GM21367 (cell line): ENCODE data around the gene SAPCD2.

Source experiments
- ATAC-seq: cut with Tn5 transposase; IDR thresholded peaks from one replicate; pipeline ENCODE4 v1.9.1; 2021; ENCODE audit not compliant: unreplicated experiment

The SAPCD2 gene

DNA sequence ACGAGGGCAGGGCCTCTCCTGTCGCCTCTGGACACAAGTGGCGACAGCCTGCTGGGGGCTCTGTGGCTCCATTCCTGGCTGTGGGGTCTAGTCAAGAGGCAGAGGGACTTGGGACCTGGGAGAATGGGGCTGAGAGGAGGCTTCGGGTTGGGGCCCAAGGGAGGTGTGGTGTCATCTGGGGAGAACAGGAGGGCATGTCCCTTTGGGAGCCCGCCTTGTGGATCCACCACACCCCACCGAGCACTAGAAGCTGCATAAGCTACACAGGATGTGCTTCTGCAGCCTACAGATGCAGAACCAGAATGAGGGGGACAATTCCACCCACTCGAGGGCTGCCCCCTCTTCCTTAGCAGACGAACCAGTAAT is 12.6 kb upstream of the SAPCD2 start:
- no peak for ATAC-seq

DNA sequence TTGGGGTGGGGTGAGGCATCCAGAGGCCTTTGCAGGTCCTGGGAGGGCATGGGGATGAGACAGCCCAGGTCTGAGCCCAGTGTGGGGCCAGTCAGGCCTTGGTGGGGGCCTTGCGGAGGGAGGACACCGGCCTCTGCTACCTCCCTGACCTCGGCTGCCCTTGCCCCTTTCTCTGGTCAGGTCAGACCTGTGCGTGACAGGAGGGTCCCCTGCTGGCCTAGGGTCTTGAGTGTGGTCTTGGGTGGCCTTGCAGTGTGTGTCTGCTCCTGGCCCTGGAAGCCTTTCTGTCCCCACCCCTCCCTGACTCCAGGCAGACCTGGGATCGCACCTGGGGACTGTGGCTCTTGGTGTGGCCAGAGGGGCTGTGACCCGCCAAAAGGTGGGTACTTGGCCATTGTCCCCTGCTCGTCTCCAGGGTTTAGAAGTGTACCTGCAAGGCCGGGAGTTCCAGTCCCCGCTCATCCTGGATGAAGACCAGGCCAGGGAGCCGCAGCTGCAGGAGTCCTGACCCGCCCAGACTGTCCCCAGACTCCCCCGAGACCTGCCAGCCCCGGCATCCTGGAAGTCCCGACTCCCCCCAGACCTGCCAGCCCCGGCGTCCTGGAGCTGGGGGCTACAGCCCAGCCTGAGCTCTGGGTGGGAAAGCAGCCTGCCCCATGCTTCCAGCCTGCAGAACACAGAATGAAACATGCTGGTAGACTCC is 12.0 kb upstream of the SAPCD2 start:
- ATAC-seq = no peak

DNA sequence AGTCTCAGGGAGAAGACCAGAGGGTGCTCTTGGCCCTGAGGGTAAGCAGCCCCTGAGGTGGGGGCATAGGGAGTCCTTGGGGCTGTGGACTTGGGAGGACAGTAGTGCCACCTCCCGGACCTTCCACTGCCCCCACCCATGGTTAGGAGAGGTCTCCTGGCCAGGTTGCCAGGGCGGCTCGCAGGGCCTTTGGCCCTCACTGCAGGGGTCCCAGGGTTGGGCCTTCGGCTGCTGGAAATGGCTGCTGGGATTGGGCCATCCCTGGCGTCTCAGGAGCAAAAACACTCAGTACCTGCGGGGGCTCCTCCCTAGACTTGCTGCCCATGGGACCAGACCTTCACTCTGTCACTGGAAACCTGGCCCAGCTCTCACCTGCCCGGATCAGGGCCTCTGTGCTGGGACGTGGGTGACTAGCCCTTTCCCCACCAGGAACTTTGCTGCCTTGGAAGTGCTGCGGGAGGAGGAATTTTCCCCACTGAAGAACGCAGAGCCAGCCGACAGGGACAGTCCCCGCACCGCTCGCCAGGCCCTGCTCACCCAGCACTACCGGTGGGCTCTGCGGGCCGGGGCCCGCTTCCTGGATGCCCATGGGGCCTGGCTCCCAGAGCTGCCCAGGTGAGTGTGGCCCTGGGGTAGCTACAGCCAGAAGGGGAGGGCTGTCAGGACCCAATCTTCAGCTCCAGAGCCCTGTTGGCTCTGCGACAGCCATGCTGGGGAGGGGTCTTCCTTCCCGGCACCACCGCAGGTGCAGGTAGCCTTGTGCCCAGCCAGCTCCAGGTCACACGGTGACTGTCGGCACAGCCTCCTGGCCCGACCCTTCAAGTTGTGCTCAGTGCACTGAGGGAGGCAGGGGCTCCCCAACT is 10.1 kb upstream of the SAPCD2 start:
- no peak for ATAC-seq

DNA sequence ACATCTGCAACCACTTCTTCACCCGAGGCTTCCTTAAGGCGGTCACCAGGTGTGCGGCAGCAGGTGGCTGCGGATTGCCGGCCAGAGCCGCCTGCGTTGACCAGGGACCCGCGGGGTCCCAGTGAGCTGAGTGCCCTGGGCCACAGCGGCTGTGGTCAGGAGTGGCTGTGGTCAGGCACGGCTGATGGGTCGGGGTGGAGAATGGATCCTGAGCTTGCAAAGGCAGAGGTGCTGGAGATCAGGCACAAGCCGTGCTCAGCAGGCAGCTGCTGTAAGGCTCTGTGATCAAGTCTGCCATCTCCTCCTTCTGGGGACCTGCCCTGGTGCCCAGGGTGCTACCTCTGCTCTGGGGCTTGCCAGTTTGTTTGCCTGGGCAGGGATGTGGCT is 9.0 kb upstream of the SAPCD2 start:
- no peak for ATAC-seq

DNA sequence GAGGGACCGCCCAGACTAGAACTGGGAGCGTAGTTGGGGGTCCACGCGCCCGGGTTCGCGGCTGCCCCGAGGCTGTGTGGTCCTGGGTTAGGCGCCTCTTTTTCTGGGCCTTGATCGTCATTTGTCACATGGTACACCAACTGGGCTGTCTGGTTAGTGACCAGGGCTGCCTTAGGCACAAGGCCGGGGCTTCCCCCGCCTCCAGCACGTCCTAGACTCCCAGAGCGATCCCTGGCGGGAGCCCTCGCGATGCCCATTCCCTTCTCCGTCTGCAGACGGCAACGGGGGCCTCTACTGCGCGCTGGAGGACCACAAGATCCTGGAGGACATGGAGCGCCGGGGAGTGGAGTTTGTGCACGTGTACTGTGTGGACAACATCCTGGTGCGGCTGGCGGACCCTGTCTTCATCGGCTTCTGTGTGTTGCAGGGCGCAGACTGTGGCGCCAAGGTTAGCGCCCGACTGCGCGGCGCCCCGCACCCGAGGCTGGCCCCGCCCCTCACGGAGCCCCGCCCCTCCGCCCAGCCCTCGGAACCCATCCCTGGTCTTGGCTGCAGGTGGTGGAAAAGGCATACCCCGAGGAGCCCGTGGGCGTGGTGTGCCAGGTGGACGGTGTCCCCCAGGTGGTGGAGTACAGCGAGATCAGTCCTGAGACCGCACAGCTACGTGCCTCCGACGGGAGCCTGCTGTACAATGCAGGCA is 8.5 kb upstream of the SAPCD2 start:
- no peak for ATAC-seq

DNA sequence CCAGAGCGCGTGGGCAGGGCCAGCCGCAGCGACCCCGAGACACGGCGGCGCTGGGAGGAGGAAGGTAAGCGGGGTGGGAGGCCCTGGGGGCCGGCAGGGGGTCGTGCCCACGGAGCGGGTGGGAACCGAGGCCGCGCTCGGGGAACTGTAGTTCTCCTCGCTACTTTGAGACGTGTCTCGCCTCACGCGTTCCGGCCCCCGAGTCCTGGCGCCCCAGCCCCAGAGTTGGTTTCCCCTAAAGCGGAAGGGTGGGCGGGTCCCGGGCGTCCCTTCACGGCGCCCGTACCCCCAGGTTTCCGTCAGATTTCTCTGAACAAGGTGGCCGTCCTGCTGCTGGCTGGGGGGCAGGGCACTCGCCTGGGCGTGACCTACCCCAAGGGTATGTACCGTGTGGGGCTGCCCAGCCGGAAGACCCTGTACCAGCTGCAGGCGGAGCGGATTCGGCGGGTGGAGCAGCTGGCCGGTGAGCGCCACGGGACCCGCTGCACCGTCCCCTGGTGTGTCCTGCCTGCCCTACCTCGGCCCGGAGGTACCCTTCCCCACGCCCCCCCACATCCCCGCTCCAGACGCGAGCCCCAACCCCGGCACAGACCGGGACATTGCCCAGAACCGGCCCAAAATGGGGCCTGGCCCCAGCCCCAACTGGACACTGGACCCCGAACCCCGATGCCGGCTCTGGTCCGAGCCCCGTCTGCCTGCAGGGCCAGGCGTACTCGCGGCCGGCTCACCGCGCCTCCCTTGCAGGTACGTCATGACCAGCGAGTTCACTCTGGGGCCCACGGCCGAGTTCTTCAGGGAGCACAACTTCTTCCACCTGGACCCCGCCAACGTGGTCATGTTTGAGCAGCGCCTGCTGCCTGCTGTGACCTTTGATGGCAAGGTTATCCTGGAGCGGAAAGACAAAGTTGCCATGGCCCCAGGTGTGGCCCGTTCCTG is 7.7 kb upstream of the SAPCD2 start:
- no peak for ATAC-seq

DNA sequence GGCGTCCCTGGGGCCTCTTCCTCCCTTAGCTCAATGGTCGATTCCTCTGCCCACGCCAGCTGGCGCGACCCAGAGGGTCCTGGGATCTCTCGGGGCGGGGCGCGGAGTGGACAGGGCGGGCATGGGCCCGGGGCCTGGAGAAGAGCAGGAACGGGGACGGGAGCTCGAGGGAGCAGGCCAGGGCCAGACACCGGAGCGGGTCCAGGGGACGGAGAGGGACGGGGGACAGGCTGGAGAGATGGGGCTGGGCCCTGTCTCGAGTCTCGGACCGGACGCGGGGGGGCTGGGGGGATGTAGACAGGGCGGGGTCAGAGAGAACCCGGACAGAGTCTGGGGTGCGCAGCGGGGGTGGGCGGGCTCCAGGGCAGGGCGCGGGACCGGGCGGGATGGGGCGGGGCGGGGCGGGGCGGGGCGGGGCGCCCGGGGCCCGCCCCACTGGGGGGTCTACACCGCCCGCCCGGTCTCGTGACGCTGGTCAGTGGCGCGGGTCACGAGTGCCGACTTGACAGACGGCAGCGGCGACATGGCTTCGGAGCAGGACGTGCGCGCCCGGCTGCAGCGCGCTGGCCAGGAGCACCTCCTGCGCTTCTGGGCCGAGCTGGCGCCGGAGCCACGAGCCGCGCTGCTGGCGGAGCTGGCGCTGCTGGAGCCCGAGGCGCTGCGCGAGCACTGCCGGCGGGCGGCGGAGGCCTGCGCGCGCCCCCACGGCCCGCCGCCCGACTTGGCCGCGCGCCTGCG is 6.8 kb upstream of the SAPCD2 start, which contains the start of gene UAP1L1:
Gene UAP1L1 (plus strand): TSS at position 508 of the 738 bp plus-strand sequence. CDS start 16 bp downstream, at position 524.
- no peak for ATAC-seq

DNA sequence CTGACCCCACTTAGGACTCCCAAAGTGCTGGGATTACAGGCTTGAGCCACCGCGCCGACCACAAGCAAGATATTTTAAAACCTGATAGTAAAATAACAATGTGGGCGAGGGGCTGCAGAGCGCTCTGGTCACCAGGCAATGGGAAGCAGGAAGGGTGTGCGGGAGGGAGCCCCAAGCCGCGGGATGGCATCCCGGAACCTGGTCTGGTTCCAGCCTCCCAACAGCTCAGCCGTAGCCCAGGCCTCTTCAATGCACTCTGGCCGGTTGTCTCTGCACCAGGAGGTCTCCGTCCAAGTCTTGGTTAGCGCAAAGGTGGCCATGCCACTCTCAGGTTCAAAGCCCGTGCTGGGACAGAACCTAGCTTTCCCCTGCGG is 6.3 kb upstream of the SAPCD2 start:
- ATAC-seq = no peak

DNA sequence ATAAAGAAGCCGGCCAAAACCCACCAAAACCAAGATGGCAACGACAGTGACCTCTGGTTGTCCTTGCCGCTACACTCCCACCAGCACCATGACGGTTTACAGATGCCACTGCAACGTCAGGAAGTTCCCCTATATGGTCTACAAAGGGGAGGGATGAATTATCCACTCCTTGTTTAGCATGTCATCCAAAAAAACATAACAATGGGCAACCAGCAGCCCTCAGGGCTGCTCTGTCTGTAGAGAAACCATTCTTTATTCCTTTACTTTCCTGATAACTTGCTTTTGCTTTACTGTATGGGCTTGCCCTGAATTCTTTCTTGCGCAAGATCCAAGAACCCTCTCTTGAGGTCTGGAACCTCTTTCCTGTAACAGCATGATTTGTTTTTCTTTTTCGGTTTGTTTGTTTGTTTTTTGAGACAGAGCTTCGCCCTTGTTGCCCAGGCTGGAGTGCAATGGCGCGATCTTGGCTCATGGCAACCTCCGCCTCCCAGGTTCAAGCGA is 5.0 kb upstream of the SAPCD2 start:
- ATAC-seq = no peak

DNA sequence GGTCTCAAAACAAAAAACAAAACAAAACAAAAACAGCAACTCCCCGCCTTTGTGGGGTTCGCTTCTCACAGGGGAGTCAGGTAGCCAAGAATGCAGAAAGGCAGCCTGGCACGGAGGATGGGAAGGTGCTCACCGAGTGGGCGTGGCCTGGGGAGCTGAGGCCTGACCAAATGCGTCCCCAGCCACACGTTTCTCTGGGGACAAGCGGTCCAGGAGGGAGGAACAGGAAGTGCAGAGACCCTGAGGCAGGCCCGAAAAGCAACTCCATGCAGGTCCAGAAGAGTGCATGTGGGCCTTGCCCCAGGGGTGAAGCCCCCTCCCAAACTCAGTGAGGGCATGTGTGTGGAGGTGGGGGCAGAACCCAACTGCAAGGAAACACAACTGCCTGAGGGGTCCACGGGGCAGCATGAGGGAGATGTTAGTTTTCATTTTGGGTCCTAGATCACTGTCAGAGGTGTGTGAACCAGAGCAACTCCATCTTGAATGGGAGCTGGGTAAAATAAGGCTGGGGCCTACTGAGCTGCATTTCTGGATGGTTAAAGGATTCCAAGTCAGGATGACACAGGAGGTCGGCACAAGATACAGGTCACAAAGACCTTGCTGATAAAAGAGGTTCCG is 4.4 kb upstream of the SAPCD2 start:
- ATAC-seq = no peak

DNA sequence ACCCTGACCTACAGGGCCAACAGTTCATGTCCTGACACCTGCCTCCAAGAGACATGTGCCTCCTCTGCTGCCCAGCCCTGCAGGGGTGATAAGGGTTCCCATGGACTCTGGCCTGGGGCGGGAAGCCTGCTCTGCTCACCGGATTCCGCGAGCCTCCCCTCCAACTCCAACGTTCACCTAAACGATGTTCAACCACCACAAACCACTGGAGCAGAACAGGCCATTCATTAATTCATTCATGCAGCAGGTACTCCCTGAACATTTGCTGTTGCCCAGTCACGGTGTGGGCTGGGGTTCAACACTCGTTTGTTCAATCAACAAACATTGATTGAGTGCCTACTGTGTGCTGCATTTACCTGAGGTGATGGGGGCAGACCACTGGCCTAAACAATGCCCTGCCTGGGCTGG is 3.6 kb upstream of the SAPCD2 start:
- no peak for ATAC-seq

DNA sequence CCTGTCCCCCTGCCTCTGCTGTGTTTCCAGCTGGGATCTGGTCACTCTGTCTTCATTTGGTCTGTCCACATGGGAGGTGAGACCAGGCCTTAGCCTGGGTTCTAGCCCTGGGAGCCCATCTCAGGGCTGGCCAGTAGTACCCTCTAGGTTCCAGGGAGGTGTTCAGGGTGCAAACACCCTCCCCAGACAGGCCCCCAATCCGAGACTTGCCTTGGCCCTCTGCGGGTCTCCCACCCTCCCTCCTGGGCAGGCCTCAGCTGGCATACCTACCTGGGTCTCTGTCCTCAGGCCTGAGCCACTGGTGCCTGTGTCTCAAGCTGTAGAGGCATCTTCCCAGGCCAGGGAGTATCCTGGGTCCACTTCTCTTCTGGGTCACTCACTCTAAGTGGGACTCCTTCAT is 925 bp upstream of the SAPCD2 start:
- no peak for ATAC-seq

DNA sequence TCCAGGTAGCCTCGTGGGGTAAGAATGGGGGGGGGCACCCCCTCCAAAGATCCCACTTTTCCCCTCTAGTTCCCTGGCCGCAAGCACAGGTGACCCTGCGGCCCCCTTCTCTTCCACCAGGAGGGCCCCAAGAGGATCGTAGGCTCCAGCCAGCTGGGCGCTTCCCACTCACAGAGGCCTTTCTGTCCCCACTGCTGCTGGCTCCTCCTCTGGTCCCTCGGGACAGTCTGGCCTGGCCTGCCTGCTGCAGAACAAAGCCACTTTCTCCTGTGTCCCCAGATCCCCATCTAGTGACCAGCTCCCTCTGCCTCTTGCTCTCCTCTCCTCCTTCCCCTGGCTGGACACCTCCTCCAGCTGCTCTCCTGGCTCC is 534 bp upstream of the SAPCD2 start:
- no peak for ATAC-seq

DNA sequence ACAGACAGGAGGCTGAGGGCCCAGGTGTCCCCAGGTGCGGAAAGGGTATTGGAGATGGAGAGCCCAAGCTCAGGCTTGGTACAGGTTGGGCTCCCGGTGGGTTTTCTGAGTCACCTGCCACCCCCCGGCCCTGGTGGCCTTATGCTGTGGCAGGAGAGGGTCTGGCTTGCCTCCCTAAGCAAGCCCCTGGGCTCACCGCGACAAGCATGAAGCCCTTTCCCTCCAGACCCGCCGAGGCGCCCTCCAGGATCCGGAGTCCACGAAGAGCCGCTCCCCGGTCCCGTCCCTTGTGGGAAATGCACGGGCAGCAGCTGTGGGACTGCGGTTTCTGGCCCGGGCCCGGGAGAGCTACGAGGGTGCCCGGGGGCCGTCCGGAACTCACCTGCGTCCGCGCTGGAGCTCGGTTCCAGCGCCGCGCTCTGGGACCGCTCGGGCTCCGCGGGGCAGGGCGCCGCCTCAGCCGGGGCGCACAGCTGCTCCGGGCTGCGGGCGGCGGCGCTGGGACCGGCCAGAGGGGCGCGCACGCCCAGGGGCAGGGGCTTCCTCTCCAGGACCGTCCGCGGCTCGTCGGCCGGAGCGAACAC is 757 bp downstream of the SAPCD2 start:
- ATAC-seq = peak; percentile 6

DNA sequence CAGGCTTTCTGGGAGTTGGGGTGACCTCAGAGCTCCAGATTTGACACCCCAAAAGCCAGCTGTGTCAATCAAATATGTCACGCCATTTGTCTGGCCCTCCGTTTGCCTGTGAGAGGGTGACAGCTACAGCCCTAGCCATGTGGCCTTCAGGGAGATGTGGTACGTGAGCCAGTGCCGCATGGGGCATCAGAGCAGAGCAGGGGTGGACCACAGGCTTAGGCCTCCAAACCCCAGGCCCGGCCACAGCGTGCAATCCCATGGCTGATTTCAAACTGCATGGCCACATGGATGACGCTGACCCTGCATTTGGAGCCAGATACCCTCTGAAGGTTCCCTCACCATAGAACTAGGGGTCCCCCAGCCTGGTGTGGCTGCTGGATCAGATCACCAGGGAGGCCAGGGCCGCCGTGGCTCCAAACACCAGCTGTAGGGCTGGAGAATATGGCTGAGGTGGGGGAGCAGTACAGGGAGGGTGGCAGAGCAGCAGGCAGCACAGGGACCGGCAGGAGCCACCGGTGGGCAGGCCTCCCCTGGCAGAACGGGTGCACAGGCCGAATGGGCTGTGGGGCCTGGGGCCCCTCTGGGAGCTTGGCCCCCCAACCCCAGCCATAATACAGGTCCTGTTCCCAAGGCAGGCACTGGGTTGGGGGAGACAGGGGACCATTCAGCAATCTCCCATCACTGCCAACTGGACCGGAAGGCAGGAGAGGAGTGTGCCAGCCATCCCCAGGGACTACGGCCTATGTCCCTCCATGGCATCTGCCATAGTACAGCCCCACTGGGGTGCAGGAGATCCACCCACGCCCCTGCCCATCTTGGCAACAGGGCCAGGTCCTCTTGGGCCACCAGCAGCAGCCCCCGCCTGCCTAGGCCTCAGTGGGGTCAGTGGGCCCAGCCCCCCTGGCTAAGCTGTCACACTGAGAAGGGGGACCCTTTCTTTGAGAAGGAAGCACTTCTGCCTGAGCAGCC is 1.5 kb downstream of the SAPCD2 start:
- ATAC-seq = no peak

DNA sequence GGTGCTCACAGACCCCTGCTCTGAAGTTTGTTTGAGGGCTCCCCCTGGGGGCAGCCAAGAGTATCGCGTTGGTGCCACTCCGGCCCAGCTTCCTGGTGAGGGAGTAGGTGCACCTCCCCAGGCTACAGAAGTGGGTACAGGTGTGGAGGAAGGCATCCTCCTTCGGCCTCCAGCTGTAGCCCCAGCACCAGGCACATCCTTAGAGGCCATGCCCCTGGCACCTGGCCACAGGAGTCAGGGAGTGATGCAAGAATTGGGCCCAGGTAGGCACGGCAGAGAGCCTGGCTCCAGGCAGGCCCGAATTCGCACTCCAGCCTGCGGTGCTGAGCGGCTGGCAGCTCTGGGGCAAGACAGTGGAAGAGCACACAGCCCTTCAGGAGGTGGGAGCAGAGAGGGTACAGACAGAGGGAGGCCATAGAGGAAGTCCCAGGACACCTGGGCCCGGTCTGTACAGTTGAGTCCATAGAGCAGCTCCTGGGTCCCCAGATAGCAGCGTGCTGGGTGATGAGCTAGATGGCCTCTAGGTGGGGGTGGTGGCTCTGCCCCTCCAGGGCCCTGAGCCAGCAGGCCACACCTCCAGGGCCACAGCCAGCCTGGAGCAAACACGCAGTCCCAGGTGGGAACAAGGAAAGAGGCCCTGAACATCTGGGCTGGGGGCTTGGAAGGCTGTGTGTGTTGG is 2.4 kb downstream of the SAPCD2 start:
- no peak for ATAC-seq

DNA sequence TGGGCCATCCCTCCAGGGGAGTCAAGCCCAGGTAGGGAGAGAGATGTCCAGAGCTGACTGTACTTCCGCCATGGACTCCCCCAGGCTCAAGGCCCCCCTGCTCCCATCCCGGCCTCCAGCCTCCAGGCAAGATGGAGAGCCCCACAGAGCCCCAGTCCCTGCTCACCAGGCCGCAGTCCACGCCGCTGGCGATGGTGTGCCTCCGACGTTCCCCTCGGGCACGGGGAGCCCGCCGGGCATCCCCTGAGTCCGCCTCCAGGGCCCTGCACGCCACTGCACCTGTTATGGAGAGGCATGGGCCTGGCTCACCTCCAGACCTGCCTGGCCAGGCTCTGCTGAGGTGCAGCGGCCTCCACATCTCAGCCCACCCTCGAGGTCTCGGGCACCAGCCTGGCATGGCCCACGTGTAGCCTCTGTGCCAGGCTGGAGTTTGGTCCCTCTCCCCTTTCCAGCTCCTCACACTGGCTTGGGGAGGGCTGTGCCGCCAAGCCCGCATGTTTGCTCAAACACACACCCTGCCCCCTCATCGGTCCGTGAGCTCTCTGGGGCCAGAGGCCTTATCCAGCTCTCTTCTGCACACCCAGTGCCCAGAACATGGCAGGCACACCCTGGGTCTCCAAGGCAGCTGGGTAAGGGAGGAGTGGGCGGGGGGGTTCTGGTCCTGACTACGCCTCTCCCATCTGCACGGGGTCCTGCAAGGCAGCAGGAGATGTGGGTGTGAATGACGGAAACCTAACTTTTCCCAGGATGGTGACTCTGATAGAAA is 4.1 kb downstream of the SAPCD2 start:
- no peak for ATAC-seq
